Right lobe of liver (tissue), 4 donors: ENCODE measurements around the gene CEP83.

Source experiments
- CTCF ChIP-seq, 4 donors: fragments of 200-600 bp in 3 of 4; fragments of 450-650 bp in 1 of 4; IDR thresholded peaks; one replicate each; pipeline versions ENCODE4 v1.5.1 to v1.8.0; 2016 to 2022; ENCODE audit warnings: antibody characterized with exemption in 4 of 4, mild to moderate bottlenecking in 2 of 4
- POLR2A ChIP-seq: fragments of 450-650 bp; IDR thresholded peaks from one replicate; pipeline ENCODE4 v1.6.1; 2017; ENCODE audit warnings: antibody characterized with exemption, mild to moderate bottlenecking
- donor health status: DM: no; HTN: no; CAD: no.
- donor health status: DM: no; HTN: no; CAD: no.
- donor health status: DM: no; HTN: yes; CAD: no.

GRCh38 chr12:94285943-94286582 lies 173.6 kb downstream of the CEP83 start:
- TF ChIP-seq CTCF (IDR thresholded peaks at IDR 0.05) (no peak), POLR2A (no peak)
